ENCODE results near the gene KIF21B.
"Not testable (repeated sequence)": the region's sequence is repeated elsewhere in the genome, so short reads cannot be mapped to it uniquely, and the experiment has no call there.

The KIF21B gene

DNA sequence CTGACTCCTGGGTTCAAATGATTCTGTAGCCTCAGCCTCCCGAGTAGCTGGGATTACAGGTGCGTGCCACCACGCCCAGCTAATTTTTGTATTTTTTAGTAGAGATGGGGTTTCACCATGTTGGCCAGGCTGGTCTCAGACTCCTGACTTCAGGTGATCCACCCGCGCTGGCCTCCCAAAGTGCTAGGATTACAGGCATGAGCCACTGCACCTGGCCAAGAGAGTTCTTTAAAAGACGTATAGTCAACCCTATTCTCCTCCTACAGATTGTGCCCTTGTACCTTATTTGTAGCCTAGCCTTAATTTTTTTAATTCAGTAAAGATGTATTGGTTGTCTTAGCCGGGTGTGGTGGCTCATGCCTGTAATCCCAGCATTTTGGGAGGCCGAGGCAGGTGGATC lies 93.2 kb downstream of the KIF21B start:
- not testable (repeated sequence) for FAIRE-seq

DNA sequence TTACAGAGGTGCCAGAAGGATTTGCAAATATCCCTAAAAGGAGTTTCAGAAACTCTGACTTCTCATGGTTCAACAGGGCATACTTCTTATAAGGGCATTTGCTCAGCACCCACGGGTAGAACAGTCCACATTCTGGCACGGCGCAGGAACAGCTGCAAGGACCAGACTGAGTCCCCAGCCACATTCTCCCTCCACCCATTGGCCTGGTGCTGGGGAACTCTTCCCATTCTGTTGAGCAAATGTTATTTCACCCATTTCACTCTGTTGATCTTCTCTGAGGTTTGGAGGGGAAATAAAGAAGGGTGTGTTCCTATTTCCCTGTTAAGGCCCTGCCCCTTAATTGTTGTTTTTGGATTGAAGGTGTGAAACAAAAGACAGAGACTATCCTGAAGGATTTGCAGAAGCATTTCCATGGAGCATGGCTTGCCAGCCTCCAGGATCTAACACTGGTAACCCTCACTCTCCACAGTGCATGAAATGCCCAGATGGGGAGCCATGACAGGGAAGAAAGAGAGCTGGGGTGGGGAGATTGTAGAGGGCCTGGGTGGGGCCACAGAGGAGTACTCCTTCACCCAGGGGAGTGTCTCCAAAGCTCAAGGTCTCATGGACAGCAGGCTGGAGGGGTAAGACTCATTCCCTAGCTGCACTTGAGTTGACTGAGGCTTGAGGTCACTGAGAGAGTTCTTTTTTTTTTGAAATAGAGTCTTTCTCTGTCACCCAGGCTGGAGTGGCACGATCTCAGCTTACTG lies 93.8 kb downstream of the KIF21B start:
- FAIRE-seq, result no peak

DNA sequence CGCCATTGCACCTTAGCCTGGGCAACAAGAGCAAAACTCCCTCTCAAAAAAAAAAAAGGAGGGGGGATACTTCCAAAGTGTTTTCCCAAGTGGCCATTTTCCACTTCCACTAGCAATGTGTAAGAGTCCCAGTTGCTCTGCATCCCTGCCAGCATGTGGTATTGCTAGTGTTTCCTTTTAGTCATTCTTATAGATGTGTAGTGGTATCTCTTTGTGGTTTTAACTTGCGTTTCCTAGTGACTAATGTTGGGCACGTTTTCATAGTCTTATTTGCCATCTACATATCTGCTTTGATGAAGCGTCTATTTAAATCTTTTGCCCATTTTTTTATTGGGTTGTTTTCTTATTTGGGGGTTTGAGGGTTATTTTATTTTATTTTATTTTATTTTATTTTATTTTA lies 97.7 kb downstream of the KIF21B start:
- no peak for FAIRE-seq

DNA sequence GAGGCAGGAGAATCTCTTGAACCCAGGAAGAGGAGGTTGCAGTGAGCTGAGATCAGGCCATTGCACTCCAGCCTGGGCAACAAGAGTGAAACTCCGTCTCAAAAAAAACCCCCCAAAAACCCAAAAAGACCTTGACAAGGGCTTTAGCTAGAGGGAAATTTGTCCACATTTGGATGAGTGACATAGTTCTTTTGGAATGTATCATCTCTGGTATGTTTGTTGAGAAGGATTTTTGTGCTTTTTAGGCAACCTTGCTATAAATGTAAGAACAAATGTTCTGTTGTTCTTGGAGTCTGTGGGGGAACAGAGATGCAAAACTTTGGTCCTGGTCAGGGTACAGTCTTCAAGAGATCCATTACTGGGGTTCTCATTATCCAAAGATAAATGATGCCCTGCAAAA lies 99.9 kb downstream of the KIF21B start:
- FAIRE-seq, result no peak

DNA sequence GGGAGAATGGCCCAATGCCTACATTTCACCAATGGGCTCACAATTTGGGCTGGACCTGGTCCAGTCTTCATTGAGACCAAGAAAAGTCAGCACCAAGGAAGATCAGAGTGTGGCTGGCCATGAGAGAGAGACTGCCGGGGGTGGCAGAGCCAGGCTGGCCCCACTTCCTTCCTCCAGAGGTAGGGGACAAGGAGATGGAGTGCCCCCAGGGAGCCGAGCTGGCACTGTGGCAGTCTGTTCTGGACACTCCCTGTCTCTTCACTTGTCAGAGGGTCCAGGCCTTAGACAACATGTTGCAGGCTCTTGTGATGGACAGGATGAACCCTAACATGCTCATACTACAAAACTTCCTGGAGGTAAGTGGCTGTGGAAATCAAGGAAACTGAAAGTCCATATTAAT lies 101.1 kb downstream of the KIF21B start:
- FAIRE-seq, result no peak

DNA sequence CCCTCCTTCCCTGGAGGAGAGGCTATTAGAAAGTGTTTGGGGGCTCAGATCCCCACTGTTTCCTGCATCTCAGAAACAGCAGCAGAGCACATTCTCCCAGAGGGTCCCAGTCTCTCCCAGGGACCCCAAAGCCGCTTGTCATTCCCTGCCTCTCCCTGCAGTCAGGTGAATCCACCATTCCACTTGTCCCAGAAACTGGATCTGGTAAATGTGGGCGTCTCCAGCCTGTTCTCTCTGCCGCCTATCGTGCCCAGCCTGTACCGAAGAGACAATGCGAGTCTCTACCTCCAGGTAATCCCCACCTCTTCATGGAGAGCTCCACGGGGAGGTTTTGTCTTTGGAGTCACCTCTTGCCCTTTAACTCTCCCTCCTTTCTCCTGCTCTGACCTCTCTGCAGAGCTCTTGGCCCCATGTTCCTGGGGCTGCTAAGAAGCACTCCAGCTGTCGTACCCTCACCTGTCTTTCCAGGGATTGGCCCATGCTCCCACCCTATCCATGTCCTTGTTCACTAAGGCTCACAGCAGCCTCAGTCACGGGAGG lies 101.9 kb downstream of the KIF21B start:
- FAIRE-seq, result no peak
